GM18861 (cell line): ENCODE measurements around the gene ELFN1.

Experiments
- ATAC-seq: cut with Tn5 transposase; IDR thresholded peaks from one replicate; pipeline ENCODE4 v1.9.1; 2021; ENCODE audit not compliant: unreplicated experiment

The ELFN1 gene

GRCh38 chr7:1669954-1670893 is at the start of gene ELFN1:
ELFN1 (plus strand) TSS chr7:1670277; CDS start chr7:1744597, 74,320 bp downstream.
- ATAC-seq, result no peak

GRCh38 chr7:1620835-1621234 is 49.2 kb upstream of the ELFN1 start:
- no peak for ATAC-seq

DNA sequence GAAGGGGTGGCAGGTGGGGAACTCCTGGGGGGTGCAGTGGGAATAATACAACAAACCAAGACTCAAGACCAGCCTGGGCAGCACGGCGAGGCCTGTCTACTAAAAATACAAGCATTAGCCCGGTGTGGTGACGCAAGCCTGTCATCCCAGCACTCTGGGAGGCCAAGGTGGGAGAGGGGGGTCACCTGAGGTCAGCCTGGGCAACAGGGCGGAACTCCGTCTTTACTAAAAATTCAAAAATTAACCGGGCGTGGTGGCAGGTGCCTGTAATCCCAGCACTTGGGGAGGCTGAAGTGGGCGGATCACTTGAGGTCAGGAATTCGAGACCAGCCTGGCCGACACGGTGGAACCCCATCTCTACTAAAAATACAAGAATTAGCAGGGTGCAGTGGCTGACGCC is 48.4 kb upstream of the ELFN1 start:
- ATAC-seq, result no peak

DNA sequence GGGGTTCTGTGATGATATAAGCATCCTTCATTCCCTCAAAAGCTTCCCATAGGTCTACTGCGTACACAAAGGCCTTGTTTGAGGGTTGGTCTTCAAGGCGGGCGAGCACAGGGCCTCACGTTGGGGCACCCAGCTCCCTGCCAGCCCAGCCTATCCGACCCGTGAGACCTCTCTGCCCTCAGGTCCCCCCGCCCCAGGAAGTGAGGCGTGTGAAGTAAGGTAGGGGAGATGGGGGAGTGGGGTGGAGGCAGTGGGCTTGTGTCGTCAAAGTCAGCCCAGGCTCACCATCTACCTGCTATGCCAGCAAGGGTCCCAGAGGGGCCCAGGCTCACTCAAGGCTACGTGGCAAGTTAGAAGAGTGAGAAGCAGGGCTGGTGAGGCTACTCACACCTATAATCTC is 47.6 kb upstream of the ELFN1 start:
- no peak for ATAC-seq

GRCh38 chr7:1623810-1624209 is 46.3 kb upstream of the ELFN1 start:
- ATAC-seq, result no peak

DNA sequence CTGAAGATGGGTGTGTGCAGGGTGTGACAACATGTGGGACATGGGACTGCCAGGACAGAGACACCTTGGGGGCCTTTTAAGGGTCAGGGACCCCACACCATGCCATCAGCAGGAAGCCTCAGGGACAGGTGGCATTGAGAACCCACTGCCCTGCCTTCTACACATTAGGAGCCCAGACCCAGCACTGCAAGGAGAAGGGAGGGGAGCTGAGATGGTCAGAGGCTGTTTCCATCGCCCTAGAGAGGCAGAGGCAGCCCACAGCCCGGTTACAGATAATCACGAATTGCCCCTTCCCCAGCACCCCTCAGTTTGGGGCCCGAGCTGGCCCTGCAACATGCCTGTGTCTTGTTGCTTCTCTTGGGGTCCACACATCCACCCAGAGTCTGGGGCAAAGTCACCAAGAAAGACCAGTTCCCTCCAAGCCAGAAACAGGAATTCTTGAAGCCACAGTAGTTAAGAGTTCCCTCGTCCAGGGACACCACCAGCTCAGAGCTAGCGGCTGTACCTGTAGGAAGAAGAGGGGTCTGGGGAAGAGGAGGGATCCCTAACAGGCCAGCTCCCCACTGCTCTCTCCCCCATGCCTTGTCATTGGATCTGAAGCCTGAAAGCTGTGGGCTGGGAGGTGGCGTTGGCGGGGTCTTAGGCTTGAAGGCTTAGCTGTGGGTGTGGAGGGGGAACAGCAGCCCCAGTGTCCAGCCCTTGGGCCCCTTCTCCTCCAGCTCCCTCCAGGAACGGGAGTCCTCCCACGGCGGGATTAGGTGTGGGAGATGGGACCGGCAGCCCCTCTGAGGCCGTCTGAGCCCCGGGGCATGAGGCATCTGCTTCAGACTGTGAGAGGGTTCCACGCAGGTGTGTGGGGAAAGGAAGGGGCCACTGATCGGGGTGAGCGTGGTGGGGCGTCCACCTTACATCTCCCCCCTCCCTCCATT is 44.8 kb upstream of the ELFN1 start:
- ATAC-seq, result no peak

- ATAC-seq, result no peak
Observed at GRCh38 chr7:1626769-1627168, 43.3 kb upstream of the ELFN1 start.

DNA sequence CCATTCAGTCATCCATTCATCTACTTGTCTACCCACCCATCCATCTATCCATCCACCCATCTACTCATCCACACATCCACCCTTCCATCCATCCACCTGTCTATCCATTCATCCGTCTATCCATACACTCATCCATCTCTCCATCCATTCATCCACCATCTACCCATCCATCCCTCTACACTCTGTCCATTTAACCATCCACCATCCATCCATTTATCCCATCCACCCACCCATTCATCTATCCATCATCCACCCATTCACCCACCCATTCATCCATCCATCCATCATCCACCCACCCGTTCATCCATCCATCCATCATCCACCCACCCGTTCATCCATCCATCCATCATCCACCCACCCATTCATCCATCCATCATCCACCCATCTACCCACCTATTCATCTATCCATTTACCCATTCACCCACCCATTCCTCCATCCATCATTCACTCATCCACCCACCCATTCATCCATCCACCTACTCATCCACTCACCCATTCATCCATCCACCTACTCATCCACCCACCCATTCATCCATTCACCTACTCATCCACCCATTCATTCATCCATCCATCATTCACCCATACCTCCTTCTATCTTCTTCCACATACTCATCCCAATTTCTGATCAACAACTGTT is 39.3 kb upstream of the ELFN1 start:
- ATAC-seq, result no peak

GRCh38 chr7:1631678-1632077 is 38.4 kb upstream of the ELFN1 start:
- no peak for ATAC-seq

- no peak for ATAC-seq
Observed at GRCh38 chr7:1632506-1632905, 37.6 kb upstream of the ELFN1 start.

GRCh38 chr7:1632916-1633785 is 36.9 kb upstream of the ELFN1 start:
- no peak for ATAC-seq

- ATAC-seq, result no peak
Observed at GRCh38 chr7:1635401-1635800, 34.7 kb upstream of the ELFN1 start.

DNA sequence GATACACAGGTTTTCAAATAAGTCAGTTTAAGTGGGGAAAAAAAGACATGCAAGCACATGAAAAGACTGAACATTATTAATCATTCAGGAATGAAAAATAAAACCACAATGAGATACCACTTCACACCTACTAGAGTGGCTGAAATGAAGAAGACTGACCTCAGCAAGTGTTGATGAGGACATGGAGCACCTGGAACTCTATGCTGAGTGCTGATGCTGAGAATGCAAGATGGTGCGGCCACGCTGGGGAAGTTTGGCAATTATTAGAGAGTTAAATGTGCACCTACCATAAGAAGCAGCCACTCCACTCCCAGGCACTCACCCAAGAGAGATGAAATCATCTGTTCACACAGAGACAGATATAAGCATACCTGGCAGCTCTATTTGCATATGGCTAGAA is 32.9 kb upstream of the ELFN1 start:
- ATAC-seq, result no peak

- no peak for ATAC-seq
Observed at GRCh38 chr7:1638215-1638661, 31.8 kb upstream of the ELFN1 start.

- ATAC-seq, result no peak
Observed at GRCh38 chr7:1639071-1639470, 31.0 kb upstream of the ELFN1 start.

GRCh38 chr7:1639532-1640175 is 30.4 kb upstream of the ELFN1 start:
- no peak for ATAC-seq

DNA sequence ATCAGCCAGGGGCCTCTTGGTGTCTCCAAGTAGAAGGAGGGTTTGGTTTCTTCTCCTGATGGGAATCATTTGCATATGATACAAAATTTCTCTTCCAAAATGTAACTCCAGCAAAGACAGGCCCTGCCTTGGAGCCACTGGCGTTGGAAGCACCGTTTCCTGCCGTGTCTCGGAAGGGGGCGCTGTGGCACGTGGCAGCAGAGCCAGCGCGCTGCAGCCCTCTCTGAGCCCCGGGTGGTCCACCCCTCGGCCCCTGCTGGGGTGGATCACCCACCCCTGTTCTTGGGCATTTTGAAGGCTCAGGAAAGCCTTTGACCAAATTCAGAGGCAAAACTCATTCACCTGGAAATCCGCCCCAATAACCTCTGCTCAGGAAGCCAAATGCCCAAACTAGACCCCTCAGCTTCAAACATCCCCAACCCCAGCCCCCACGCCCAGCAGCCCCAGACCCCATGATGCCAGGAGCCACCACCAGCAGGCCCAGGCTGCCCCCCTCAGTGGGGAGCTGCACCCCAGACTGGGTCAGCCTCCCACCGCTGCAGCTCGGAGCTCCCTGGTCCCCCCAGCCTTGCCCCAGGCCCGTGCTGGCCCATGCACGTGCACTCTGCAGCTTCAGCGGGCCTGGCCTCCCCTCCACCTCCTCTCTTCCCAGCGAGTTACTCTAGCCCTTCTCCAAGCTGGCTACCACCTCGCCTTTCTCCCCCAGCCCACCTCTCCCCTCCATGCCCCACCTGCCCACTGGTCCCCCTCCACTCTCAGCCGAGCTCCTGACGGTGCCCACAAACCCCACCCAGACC is 29.5 kb upstream of the ELFN1 start:
- ATAC-seq, result no peak

GRCh38 chr7:1641173-1641572 is 28.9 kb upstream of the ELFN1 start:
- no peak for ATAC-seq

DNA sequence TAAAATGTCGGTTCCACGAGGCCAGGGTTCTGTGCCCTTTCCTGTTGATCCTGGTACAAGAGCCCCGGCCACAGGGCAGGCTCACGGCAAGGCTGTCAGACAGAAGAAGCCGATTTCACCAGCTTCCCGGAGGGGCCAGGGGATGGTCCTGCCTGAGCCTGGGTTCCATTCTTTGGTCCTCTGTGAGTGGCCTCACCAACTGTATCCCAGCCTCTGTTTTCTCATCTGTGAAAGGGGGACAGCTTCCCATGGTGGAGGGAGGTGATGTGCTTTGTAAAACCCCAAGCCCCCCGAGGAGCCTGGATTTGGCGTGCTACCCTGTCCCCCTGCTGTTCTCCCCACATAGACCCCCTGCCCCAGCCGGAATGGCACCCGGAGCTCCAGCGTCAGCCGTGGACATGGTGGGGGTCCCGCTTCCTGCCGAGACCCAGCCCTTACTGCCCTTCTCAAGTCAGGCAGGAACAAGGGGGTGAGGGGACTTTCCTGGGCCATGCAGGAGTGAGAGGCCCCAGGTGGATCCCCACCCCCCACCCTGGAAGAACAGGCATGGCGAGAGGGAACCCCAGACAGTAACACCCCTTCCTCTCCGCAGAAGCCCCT is 28.3 kb upstream of the ELFN1 start:
- ATAC-seq, result no peak
